A549 (cell line): ENCODE measurements around the gene CLCNKA. TPM values are rescaled to one million over a fixed set of nuclear protein-coding genes. Genes with fewer than 3 reads are reported as not detected.

Experiments used
- polyA plus RNA-seq, 4 experiments: library from polyadenylated mRNA; depleted of rRNA in 3 of 4; stranded (reverse); fragments of >200 nt; fragmentation: RNase III in 1 of 4; extraction: RNeasy Plus Mini Kit Qiagen cat#74134 plus additional on column Dnase treatment in 1 of 4; gene quantifications; 2 replicates in 3 of 4; 3 replicates in 1 of 4; pipeline ENCODE4 v1.2.3, GENCODE V29; 2011 to 2017
- small RNA-seq, 6 experiments: library from RNA; depleted of rRNA; stranded (forward); fragments of <200 nt; gene quantifications; one replicate each; pipeline ENCODE3, GENCODE V24; 2012

CLCNKA gene
- polyA plus RNA-seq, 2 of the 4 experiments (the other 2 are of a cell fraction): 0.06 TPM; not detected in 1

Small RNA genes within 50 kb of the gene (small RNA-seq; reads per million reads assigned to genes)
- gene AL355994.1 (0 reads per million in 6 experiments), gene AL355994.5 (0 reads per million in 6 experiments)

Other genes with a start within 250 kb of the CLCNKA start
- gene UQCRHL, start 214.4 kb upstream of the CLCNKA start, polyA plus RNA-seq (2011; rRNA removed): 2.0 and 4.1 TPM in 2 replicates
- gene UQCRHL, start 214.4 kb upstream of the CLCNKA start, polyA plus RNA-seq (2017; fragmentation: RNase III; extraction: RNeasy Plus Mini Kit Qiagen cat#74134 plus additional on column Dnase treatment): 0.64 to 1.2 TPM (median 0.68 TPM) in 3 replicates
- gene SPEN, start 174.3 kb upstream of the CLCNKA start, polyA plus RNA-seq (2011; rRNA removed): 7.0 and 14.3 TPM in 2 replicates
- gene SPEN, start 174.3 kb upstream of the CLCNKA start, polyA plus RNA-seq (2017; fragmentation: RNase III; extraction: RNeasy Plus Mini Kit Qiagen cat#74134 plus additional on column Dnase treatment): 12.2 to 21.2 TPM (median 15.5 TPM) in 3 replicates
- 13.8 and 14.9 TPM in 2 replicates for gene ZBTB17, start 45.9 kb upstream of the CLCNKA start, polyA plus RNA-seq (2011; rRNA removed)
- gene ZBTB17, start 45.9 kb upstream of the CLCNKA start, polyA plus RNA-seq (2017; fragmentation: RNase III; extraction: RNeasy Plus Mini Kit Qiagen cat#74134 plus additional on column Dnase treatment): 14.1 to 17.6 TPM (median 16.5 TPM) in 3 replicates
- not detected in 2 replicates for gene SRARP, start 17.8 kb upstream of the CLCNKA start, polyA plus RNA-seq (2011; rRNA removed)
- 0.03 TPM in 1 of 3 replicates, not detected in the others for gene SRARP, start 17.8 kb upstream of the CLCNKA start, polyA plus RNA-seq (2017; fragmentation: RNase III; extraction: RNeasy Plus Mini Kit Qiagen cat#74134 plus additional on column Dnase treatment)
- not detected in 2 replicates for gene HSPB7, start 4.0 kb upstream of the CLCNKA start, polyA plus RNA-seq (2011; rRNA removed)
- not detected in 3 replicates for gene HSPB7, start 4.0 kb upstream of the CLCNKA start, polyA plus RNA-seq (2017; fragmentation: RNase III; extraction: RNeasy Plus Mini Kit Qiagen cat#74134 plus additional on column Dnase treatment)
- 0.11 and 0.14 TPM in 2 replicates for gene CLCNKB, start 21.7 kb downstream of the CLCNKA start, polyA plus RNA-seq (2011; rRNA removed)
- 0.07 to 0.18 TPM (median 0.08 TPM) in 3 replicates for gene CLCNKB, start 21.7 kb downstream of the CLCNKA start, polyA plus RNA-seq (2017; fragmentation: RNase III; extraction: RNeasy Plus Mini Kit Qiagen cat#74134 plus additional on column Dnase treatment)
- gene FAM131C, start 51.6 kb downstream of the CLCNKA start, polyA plus RNA-seq (2011; rRNA removed): 2.3 and 2.9 TPM in 2 replicates
- gene FAM131C, start 51.6 kb downstream of the CLCNKA start, polyA plus RNA-seq (2017; fragmentation: RNase III; extraction: RNeasy Plus Mini Kit Qiagen cat#74134 plus additional on column Dnase treatment): 5.9 to 6.7 TPM (median 6.3 TPM) in 3 replicates
- 55.0 and 59.3 TPM in 2 replicates for gene EPHA2, start 134.0 kb downstream of the CLCNKA start, polyA plus RNA-seq (2011; rRNA removed)
- gene EPHA2, start 134.0 kb downstream of the CLCNKA start, polyA plus RNA-seq (2017; fragmentation: RNase III; extraction: RNeasy Plus Mini Kit Qiagen cat#74134 plus additional on column Dnase treatment): 87.1 to 93.8 TPM (median 93.2 TPM) in 3 replicates
- 6.1 and 6.7 TPM in 2 replicates for gene ARHGEF19, start 190.6 kb downstream of the CLCNKA start, polyA plus RNA-seq (2011; rRNA removed)
- gene ARHGEF19, start 190.6 kb downstream of the CLCNKA start, polyA plus RNA-seq (2017; fragmentation: RNase III; extraction: RNeasy Plus Mini Kit Qiagen cat#74134 plus additional on column Dnase treatment): 7.6 to 9.5 TPM (median 9.2 TPM) in 3 replicates
- gene CPLANE2, start 215.1 kb downstream of the CLCNKA start, polyA plus RNA-seq (2011; rRNA removed): 2.4 and 3.6 TPM in 2 replicates
- gene CPLANE2, start 215.1 kb downstream of the CLCNKA start, polyA plus RNA-seq (2017; fragmentation: RNase III; extraction: RNeasy Plus Mini Kit Qiagen cat#74134 plus additional on column Dnase treatment): 2.6 to 3.7 TPM (median 2.8 TPM) in 3 replicates